Measurements from ENCODE around the gene TBX18. TPM values are rescaled to one million over a fixed set of nuclear protein-coding genes. Genes with fewer than 3 reads are reported as not detected.

The TBX18 gene
- total RNA-seq, 1 experiment from 2014 or later = 0.42 TPM

DNA sequence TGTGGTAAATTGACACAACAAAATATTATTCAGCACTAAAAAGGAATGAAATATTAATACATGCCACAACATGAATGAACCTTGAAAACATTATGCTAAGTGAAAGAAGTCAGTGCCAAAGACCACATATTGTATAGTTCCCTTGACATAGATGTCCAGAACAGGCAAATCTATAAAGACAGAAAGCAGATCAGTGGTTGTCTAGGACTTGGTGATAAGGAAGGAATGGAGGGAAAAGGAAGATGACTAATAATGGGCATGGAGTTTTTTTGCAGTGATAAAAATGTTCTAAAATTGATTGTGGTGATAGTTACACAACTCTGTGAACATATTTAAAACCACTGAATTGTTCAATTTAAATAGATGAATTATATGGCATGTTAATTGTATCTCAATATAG, 32.5 kb downstream of the TBX18 start:
- intact Hi-C loops (cut with micrococcal nuclease) = no loop called here
- no peak overlapping the region for H3K4me3 Mint-ChIP-seq (ENCODE audit: unreplicated experiment)
- no peak overlapping the region for H3K27ac Mint-ChIP-seq (ENCODE audit: low read depth, unreplicated experiment)
- ChIA-PET POLR2A (no interaction called here), CTCF (no interaction called here)
- H3K9me3 Mint-ChIP-seq (ENCODE audit: unreplicated experiment) = no peaks in the 10 kb centered on the region
- DNase-seq (ENCODE audit: unreplicated experiment) = no peak
- no peaks in the 10 kb centered on the region for H3K27me3 Mint-ChIP-seq (ENCODE audit: insufficient read depth, unreplicated experiment)
- no peaks in the 10 kb centered on the region for H3K36me3 Mint-ChIP-seq (ENCODE audit: insufficient read depth, unreplicated experiment)
- peaks cover 10% of the 10 kb centered on the region for H3K4me1 Mint-ChIP-seq (ENCODE audit: insufficient read depth, unreplicated experiment)
- TF ChIP-seq, protein P1, sequence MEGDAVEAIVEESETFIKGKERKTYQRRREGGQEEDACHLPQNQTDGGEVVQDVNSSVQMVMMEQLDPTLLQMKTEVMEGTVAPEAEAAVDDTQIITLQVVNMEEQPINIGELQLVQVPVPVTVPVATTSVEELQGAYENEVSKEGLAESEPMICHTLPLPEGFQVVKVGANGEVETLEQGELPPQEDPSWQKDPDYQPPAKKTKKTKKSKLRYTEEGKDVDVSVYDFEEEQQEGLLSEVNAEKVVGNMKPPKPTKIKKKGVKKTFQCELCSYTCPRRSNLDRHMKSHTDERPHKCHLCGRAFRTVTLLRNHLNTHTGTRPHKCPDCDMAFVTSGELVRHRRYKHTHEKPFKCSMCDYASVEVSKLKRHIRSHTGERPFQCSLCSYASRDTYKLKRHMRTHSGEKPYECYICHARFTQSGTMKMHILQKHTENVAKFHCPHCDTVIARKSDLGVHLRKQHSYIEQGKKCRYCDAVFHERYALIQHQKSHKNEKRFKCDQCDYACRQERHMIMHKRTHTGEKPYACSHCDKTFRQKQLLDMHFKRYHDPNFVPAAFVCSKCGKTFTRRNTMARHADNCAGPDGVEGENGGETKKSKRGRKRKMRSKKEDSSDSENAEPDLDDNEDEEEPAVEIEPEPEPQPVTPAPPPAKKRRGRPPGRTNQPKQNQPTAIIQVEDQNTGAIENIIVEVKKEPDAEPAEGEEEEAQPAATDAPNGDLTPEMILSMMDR (IDR thresholded peaks at IDR 0.05; ENCODE audit: unreplicated experiment) = no peak
- BruUV-seq (replicated peaks) = no TSS peak

DNA sequence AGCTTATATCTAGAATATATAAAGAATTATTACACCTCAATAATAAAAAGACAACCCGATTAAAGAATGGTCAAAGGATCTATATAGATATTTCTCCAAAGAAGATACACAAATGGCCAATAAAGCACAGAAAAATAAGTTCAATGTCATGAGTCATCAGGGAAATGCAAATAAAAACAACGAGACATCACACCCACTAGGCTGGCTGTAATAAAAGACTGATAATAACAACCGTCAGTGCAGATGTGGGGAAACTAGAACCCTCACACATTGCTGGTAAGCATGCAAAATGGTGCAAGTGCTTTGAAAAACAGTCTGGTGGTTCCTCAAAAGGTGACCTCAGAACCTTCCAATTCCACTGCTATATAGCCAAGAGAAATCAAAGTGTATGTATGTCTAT, 33.0 kb downstream of the TBX18 start:
- no peak for DNase-seq (ENCODE audit: unreplicated experiment)
- Mint-ChIP-seq H3K27me3 (ENCODE audit: insufficient read depth, unreplicated experiment) (no peaks in the 10 kb centered on the region), H3K4me1 (ENCODE audit: insufficient read depth, unreplicated experiment) (peaks cover 9% of the 10 kb centered on the region), H3K36me3 (ENCODE audit: insufficient read depth, unreplicated experiment) (no peaks in the 10 kb centered on the region), H3K4me3 (ENCODE audit: unreplicated experiment) (no peak overlapping the region), H3K9me3 (ENCODE audit: unreplicated experiment) (no peaks in the 10 kb centered on the region), H3K27ac (ENCODE audit: low read depth, unreplicated experiment) (no peak overlapping the region)
- no TSS peak for BruUV-seq (replicated peaks)
- ChIA-PET CTCF (interaction anchor here (0.6 kb wide), 1 partner anchor 351 kb away, joined by 3 read pairs; no protein-coding TSS in a partner anchor), POLR2A (no interaction called here)
- intact Hi-C loops (cut with micrococcal nuclease) = no loop called here
- TF ChIP-seq, protein P1 (IDR thresholded peaks at IDR 0.05; ENCODE audit: unreplicated experiment) = no peak

DNA sequence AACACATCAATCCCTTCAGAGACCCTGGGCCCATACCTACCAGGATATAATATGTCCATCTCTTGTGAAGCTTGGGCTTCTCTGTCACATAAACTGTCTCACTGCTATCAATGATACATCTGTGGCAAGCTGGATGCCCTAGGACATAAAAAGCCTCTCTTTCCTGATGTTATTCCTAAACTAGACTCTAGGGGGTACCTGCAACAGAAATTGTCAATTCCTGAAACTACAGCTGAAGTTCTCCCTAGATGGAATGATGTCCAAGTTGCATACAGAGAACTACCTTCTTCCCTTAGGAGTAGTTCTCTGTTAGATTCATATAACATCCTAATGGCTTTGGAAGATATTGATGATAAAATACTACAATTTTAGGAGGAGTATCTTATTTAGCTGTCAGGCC, 35.8 kb downstream of the TBX18 start:
- intact Hi-C loops (cut with micrococcal nuclease) = loop anchor here (1.0 kb wide), 1 partner anchor 239 kb away; no protein-coding TSS in a partner anchor
- H3K27me3 Mint-ChIP-seq (ENCODE audit: insufficient read depth, unreplicated experiment) = no peaks in the 10 kb centered on the region

DNA sequence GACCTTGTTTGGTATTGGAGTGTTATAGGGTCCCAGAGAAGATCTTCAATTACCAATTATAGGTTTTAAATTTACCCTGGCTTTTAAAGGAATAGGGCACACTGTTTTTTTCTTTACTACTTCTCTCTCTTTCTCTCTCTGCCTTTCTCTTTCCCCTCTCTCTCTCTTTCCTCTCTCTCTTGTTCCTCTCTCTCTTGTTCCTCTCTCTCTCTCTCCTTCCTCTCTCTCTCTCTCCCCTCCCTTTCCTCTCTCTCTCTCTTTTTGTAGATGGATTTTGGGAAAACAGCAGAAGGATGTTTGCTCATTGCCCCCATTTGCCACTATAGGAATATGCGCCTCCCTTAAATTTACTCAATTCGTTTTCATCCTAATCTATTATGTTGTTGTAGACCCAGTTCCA, 45.2 kb downstream of the TBX18 start:
- Mint-ChIP-seq H3K9me3 (ENCODE audit: unreplicated experiment) (no peaks in the 10 kb centered on the region), H3K27ac (ENCODE audit: low read depth, unreplicated experiment) (no peak overlapping the region), H3K36me3 (ENCODE audit: insufficient read depth, unreplicated experiment) (peaks cover 6% of the 10 kb centered on the region), H3K4me1 (ENCODE audit: insufficient read depth, unreplicated experiment) (peaks cover 11% of the 10 kb centered on the region), H3K27me3 (ENCODE audit: insufficient read depth, unreplicated experiment) (no peaks in the 10 kb centered on the region), H3K4me3 (ENCODE audit: unreplicated experiment) (no peak overlapping the region)
- intact Hi-C loops (cut with micrococcal nuclease) = loop anchor here (10.0 kb wide), 1 partner anchor 294 kb away; no protein-coding TSS in a partner anchor
- BruUV-seq (replicated peaks) = no TSS peak
- TF ChIP-seq, protein P1 (IDR thresholded peaks at IDR 0.05; ENCODE audit: unreplicated experiment) = no peak
- ChIA-PET CTCF (interaction anchor here (0.9 kb wide), 1 partner anchor 10 kb away, joined by 3 read pairs; no protein-coding TSS in a partner anchor), POLR2A (no interaction called here)
- DNase-seq (ENCODE audit: unreplicated experiment) = no peak

More for the DNA sequence above, 35.8 kb downstream of the TBX18 start:
- TF ChIP-seq, protein P1 (IDR thresholded peaks at IDR 0.05; ENCODE audit: unreplicated experiment) = peak; percentile 41
- H3K27ac Mint-ChIP-seq (ENCODE audit: low read depth, unreplicated experiment) = no peak overlapping the region
- BruUV-seq (replicated peaks) = no TSS peak
- H3K9me3 Mint-ChIP-seq (ENCODE audit: unreplicated experiment) = no peaks in the 10 kb centered on the region
- no peaks in the 10 kb centered on the region for H3K36me3 Mint-ChIP-seq (ENCODE audit: insufficient read depth, unreplicated experiment)
- ChIA-PET POLR2A (interaction anchor here (0.5 to 0.9 kb wide), 3 partner anchors 11 to 946 kb away, joined by 3 to 4 read pairs (median 4); no protein-coding TSS in a partner anchor), CTCF (interaction anchor here (0.6 to 1.1 kb wide), 6 partner anchors 9 to 724 kb away, joined by 3 to 5 read pairs (median 3); no protein-coding TSS in a partner anchor)
- DNase-seq (ENCODE audit: unreplicated experiment) = peak; percentile 54
- H3K4me1 Mint-ChIP-seq (ENCODE audit: insufficient read depth, unreplicated experiment) = peaks cover 9% of the 10 kb centered on the region
- H3K4me3 Mint-ChIP-seq (ENCODE audit: unreplicated experiment) = no peak overlapping the region

Measured in MCF 10A (cell line).